ENCODE results near the gene C6orf132.
"Not testable (repeated sequence)": the region's sequence is repeated elsewhere in the genome, so short reads cannot be mapped to it uniquely, and the experiment has no call there.

Gene C6orf132

GRCh38 chr6:42142118-42142835, at the start of gene C6orf132:
TSS of gene C6orf132 (minus strand) at chr6:42142620. CDS start at chr6:42142444, 176 bp downstream.
- no peak for DNase-seq

- no peak for DNase-seq
These were observed 48.2 kb upstream of the C6orf132 start for GRCh38 chr6:42190554-42191183.

DNA sequence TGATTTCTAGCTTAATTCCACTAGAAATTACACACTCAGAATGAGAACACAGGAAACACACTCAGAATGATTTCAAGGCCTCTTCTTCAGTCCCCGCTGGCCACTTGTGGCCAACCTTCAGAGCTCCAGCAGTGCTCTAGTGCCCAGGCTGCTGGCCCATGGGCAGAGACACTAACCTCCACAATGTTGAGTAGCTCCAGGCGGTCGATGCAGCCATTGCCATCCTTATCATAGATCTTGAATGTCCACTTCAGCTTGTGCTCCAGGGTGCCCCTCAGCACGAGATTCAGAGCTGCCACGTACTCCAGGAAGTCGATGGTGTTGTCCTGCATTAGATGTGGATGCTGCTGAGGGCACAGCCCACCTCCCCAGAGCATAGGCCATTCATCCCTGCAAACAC, 46.0 kb upstream of the C6orf132 start:
- no peak for DNase-seq

DNA sequence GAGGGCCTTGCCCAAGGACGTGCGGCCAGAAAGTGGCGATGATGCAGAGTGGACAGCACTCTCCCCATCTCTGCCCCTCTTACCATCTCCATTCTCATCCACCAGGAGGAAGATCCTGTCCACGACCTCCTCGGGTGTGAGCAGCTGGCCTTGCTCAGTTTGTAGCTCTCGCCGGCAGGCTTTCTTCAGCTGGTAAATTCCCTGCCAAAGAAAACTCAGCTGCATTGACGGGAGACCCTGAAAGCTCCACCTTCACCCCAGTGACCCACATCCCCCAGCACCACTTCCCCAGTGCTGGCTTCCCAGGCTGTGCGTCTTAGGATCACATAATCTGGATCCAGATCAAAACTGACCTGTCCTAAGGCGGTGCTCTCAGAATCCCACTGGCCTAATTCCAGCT, 43.2 kb upstream of the C6orf132 start:
- DNase-seq: no peak

GRCh38 chr6:42184475-42184874, 42.1 kb upstream of the C6orf132 start:
- no peak for DNase-seq

- DNase-seq: no peak
These were observed 39.7 kb upstream of the C6orf132 start for GRCh38 chr6:42182101-42182500.

GRCh38 chr6:42179945-42180313, 37.5 kb upstream of the C6orf132 start:
- DNase-seq: no peak

GRCh38 chr6:42179261-42179944, 37.0 kb upstream of the C6orf132 start:
- no peak for DNase-seq

GRCh38 chr6:42177514-42178364, 35.3 kb upstream of the C6orf132 start:
- peak in 1 of 2 donors; percentile 3 for DNase-seq

DNA sequence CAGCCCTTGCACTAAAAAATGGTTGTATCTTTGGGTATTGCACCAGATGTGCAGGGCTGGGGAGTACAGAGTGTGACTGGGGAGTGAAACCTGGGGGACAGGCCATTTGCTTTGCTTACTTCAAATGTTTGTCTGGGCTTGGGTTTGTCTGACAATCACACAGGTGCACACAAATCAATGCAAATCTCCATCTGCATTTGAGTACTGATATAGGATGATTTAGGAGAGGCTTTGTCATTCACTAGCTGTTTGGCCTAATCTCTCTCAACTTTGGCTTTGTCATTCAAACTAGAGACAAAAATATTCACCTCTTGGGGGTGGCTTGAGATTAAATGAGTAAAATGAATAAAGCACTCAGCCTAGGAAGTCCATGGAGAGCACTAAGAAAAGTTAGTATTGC, 34.6 kb upstream of the C6orf132 start:
- DNase-seq: no peak

DNA sequence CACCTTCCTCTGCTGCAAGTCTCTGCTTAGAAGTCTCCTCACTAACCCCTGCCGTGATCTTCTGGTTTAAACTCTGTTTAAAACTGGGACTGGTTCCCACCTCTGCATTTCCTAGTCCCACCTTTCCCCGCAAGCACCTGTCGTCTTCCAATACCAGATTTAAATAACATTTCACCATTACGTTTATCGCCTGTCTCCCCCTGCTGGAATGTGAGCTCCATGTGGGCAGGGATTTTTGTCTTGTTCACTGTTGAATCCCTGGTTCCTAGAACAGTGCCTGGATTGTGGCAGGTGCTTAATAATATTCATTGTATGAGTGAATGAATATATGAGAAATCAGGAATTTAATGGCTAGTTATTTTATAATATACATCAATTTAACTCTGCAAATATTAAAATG, 33.4 kb upstream of the C6orf132 start:
- no peak for DNase-seq

- no peak for DNase-seq
These were observed 30.7 kb upstream of the C6orf132 start, which contains the start of gene GUCA1A for GRCh38 chr6:42173101-42173500. TSS of gene GUCA1A (plus strand) at chr6:42173364. CDS start at chr6:42173614, 250 bp downstream.

GRCh38 chr6:42171813-42172581, 29.6 kb upstream of the C6orf132 start:
- no peak for DNase-seq

DNA sequence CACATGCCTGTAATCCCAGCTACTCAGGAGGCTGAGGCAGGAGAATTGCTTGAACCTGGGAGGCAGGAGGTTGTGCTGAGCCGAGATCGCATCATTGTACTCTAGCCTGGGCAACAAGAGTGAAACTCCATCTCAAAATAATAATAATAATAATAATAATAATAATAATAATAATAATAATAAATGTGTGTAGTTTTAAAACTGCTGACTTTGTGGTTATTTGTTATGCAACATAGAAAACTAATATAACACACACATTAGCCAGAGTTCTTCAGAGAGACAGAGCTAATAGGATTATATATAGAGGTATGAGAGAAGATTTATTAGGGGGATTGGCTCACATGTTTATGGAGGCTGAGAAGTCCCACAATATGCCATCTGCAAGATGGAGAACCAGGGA, 27.4 kb upstream of the C6orf132 start:
- not testable (repeated sequence) for DNase-seq

DNA sequence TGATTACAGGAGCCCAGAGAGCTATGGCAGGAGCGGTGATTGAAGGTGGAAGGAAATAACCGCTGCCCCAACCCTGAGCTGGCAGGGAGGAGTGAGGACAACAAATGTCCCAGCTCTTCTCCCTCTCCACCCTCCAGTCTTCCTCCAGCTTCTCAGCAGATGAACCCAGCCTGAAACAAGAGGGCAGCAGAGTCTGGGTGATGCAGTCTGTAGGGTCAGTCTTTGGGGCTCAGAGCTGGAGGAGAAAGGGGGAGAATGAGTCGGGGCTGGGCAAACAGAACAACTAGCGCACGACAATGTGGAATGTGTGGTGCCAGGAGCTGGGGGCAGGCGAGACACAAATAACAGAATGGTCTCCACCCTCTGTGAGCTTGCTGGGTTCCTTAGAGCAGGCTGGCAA, 26.2 kb upstream of the C6orf132 start:
- no peak for DNase-seq

DNA sequence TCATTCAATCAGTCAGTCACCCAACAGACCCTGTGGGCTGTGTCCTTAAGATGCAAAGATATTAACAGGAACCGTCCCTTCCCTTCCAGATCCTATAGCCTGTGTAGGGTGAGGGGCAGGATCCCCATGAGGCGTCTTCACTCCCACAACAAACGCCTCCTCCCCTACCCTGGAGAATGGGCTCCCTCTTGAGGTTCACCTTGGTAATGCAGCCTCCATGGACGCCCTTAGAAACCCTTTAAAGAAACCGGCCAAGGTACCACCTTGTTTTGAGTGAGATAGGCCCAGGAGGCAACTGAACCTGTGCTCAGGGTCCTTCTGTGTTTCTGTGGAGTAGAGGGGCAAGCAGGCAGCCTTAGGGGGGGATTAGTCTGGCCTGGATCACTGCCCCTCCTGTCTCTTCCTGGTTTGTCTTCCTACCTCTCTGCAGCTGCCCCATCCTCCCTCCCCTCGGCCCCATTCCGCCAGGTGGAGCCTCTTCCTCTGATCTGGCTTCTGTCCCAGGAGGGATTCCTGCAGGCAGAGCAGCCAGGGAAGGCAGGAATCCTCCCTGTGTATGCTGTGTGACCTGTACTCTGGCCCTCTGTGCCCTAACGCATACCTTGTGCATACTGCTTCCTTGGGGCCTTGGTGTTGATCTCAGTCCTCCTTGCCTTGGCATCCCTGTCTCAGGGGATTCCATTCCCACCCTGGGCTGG, 24.2 kb upstream of the C6orf132 start:
- DNase-seq: peak; percentile 68 to 80

GRCh38 chr6:42165016-42165415, 22.6 kb upstream of the C6orf132 start:
- DNase-seq: no peak

- DNase-seq: no peak
These were observed 21.6 kb upstream of the C6orf132 start for GRCh38 chr6:42163981-42164380.

DNA sequence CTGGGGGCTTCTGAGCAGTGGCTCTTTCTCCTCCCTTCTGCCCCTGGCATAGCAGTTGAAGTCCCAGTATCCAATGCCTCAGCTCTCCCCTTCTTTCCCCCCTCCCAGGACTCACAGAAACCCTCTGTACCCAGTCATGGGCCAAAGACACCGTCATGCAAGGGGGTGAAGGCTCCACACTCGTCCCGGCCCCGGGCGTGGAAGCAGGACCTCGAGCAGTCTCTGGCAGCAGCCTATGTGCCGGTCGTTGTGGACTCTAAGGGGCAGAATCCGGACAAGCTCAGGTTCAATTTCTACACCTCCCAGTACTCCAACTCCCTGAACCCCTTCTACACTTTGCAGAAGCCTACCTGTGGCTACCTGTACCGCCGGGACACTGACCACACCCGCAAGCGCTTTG, 20.4 kb upstream of the C6orf132 start:
- DNase-seq: no peak

- DNase-seq: no peak
These were observed 20.0 kb upstream of the C6orf132 start for GRCh38 chr6:42162384-42162783.

- no peak for DNase-seq
These were observed 17.1 kb upstream of the C6orf132 start for GRCh38 chr6:42159431-42160024.

Data from CD4-positive, alpha-beta T cell treated with Interferon alpha-2 for 1 hour (primary cell).